ENCODE data around the gene RNF151.

DNA sequence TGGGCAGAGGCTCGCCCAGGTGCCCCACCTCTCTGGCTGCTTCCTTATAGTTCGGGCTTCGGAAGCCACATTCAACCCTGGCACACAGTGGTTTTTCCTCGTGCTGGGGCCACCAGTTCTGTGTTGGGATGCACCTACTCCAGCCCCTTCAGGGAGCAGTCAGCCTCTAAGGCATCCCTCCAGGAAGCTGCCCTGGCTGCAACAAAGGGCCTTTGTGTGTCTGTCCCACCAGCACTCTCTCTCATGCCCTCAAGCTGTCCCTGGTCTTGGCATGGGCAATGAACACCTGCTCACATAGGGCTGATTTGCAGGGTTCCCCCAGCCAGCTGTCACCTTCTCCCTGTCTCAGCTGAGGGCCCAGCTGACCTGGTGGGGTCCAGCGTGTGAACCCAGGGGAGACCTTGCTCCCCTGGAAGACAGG, 15.4 kb downstream of the RNF151 start:
- TF ChIP-seq, protein P1, sequence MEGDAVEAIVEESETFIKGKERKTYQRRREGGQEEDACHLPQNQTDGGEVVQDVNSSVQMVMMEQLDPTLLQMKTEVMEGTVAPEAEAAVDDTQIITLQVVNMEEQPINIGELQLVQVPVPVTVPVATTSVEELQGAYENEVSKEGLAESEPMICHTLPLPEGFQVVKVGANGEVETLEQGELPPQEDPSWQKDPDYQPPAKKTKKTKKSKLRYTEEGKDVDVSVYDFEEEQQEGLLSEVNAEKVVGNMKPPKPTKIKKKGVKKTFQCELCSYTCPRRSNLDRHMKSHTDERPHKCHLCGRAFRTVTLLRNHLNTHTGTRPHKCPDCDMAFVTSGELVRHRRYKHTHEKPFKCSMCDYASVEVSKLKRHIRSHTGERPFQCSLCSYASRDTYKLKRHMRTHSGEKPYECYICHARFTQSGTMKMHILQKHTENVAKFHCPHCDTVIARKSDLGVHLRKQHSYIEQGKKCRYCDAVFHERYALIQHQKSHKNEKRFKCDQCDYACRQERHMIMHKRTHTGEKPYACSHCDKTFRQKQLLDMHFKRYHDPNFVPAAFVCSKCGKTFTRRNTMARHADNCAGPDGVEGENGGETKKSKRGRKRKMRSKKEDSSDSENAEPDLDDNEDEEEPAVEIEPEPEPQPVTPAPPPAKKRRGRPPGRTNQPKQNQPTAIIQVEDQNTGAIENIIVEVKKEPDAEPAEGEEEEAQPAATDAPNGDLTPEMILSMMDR (conservative IDR thresholded peaks at IDR 0.05; ENCODE audit: low read length) = no peak
- TF ChIP-seq EZH2phosphoT487 (IDR thresholded peaks at IDR 0.05; ENCODE audit: borderline replicate concordance, low read depth, low read length) = no peak

All from OCI-LY7 (cell line).